Kidney epithelial cell (primary cell): ENCODE results near the gene ZNF407. TPM values are rescaled to one million over a fixed set of nuclear protein-coding genes. Genes with fewer than 3 reads are reported as not detected.

Source experiments
- DNase-seq: peaks from one replicate; pipeline ENCODE4 v3.0.0-alpha.2; 2010; ENCODE audit warnings: low read depth
- H3K27me3 ChIP-seq: 2 replicates; pipeline ENCODE4 v1.6.0; 2011; ENCODE audit warnings: low read length; ENCODE audit not compliant: control insufficient read depth, insufficient read depth
- H3K36me3 ChIP-seq: 2 replicates; pipeline ENCODE4 v1.5.1; 2011; ENCODE audit warnings: low read length; ENCODE audit not compliant: control insufficient read depth, insufficient read depth
- H3K4me3 ChIP-seq: 2 replicates; pipeline ENCODE4 v1.5.1; 2011; ENCODE audit warnings: low read depth, mild to moderate bottlenecking, control low read depth, low read length
- CTCF ChIP-seq: IDR thresholded peaks from 2 replicates; pipeline ENCODE4 v1.5.1; 2011; ENCODE audit warnings: mild to moderate bottlenecking, moderate library complexity, low read length, control low read depth, inconsistent platforms; ENCODE audit not compliant: insufficient read depth, poor library complexity, severe bottlenecking
- total RNA-seq: library from RNA; depleted of rRNA; stranded (reverse); fragments of >200 nt; gene quantifications from 2 replicates; pipeline ENCODE4 v1.2.3, GENCODE V29; 2015

ZNF407 gene
- total RNA-seq, 1 donor from 2014 or later = 8.2 TPM

DNA sequence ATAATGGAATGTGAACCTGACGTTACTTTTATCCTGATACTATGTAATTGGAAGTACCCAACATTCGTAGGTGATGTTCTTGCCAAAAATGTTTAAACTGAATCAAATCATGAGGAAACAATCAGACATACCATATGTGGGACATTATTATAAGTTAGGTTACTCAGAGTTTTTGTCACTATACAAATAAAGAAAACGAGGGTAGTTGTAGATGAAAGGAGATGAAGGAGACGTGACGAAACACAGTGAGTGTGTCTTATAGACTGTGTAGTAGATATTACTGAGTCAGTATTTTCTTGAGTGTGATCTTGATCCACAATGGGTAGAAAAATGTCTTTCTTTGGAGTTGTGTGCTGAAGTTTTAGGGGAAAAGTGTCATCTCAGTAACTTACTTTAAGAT, 176.8 kb downstream of the ZNF407 start:
- no peak for DNase-seq
- H3K4me3 ChIP-seq = no peak overlapping the region
- TF ChIP-seq CTCF = no peak
- H3K27me3 ChIP-seq = no peaks in the 10 kb centered on the region
- H3K36me3 ChIP-seq = no peaks in the 10 kb centered on the region

DNA sequence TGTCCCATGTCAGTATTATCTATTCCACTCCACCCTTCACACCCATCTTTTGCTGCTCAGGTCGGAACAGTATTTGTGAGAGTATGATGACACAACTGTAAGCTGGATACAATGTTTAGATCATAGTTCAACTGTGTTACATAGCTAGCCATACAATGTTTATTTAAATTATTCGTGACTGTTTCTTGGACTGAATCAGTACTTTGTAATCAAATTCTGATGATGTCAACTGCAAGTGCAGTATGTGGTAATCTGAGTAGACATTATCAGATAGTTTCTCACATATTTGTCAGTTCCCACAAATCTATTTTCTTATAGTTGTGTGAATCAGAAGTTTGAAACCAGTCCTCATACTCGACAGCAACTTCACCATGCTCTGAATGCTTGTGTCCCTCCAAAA, 177.6 kb downstream of the ZNF407 start:
- Histone ChIP-seq H3K4me3 (no peak overlapping the region), H3K27me3 (no peaks in the 10 kb centered on the region), H3K36me3 (no peaks in the 10 kb centered on the region)
- no peak for DNase-seq
- TF ChIP-seq CTCF = no peak

- no peaks in the 10 kb centered on the region for H3K36me3 ChIP-seq
- H3K27me3 ChIP-seq = no peaks in the 10 kb centered on the region
- no peak for DNase-seq
- H3K4me3 ChIP-seq = no peak overlapping the region
- TF ChIP-seq CTCF = no peak
Measured at GRCh38 chr18:74778191-74778847, 180.6 kb downstream of the ZNF407 start.

- TF ChIP-seq CTCF = no peak
- Histone ChIP-seq H3K36me3 (no peaks in the 10 kb centered on the region), H3K4me3 (no peak overlapping the region), H3K27me3 (no peaks in the 10 kb centered on the region)
- DNase-seq = no peak
Measured at GRCh38 chr18:74784752-74785151, 187.1 kb downstream of the ZNF407 start.

GRCh38 chr18:74785632-74786031, 188.0 kb downstream of the ZNF407 start:
- TF ChIP-seq CTCF = no peak
- no peaks in the 10 kb centered on the region for H3K27me3 ChIP-seq
- H3K36me3 ChIP-seq = no peaks in the 10 kb centered on the region
- H3K4me3 ChIP-seq = no peak overlapping the region
- DNase-seq = no peak

- DNase-seq = no peak
- no peak overlapping the region for H3K4me3 ChIP-seq
- no peaks in the 10 kb centered on the region for H3K27me3 ChIP-seq
- H3K36me3 ChIP-seq = no peaks in the 10 kb centered on the region
- no peak for TF ChIP-seq CTCF
Measured at GRCh38 chr18:74788657-74789056, 191.0 kb downstream of the ZNF407 start.
